Right renal cortex interstitium (tissue), 3 donors: Measurements from ENCODE around the gene ULK2. TPM values are rescaled to one million over a fixed set of nuclear protein-coding genes. Genes with fewer than 3 reads are reported as not detected.

Experiments
- DNase-seq, 3 donors: peaks; one replicate each; pipeline ENCODE4 v3.0.0-alpha.2; 2013; ENCODE audit warnings: low read depth in 3 of 3, low spot score in 2 of 3
- polyA plus RNA-seq, 3 donors: library from polyadenylated mRNA; unstranded; fragments of 120-200 nt; gene quantifications; one replicate each; pipeline ENCODE4 v1.2.1, GENCODE V29; 2013; ENCODE audit not compliant: insufficient read length in 3 of 3

The ULK2 gene
- polyA plus RNA-seq, 3 donors, result 29.7 to 34.1 (median 33.3) TPM

DNA sequence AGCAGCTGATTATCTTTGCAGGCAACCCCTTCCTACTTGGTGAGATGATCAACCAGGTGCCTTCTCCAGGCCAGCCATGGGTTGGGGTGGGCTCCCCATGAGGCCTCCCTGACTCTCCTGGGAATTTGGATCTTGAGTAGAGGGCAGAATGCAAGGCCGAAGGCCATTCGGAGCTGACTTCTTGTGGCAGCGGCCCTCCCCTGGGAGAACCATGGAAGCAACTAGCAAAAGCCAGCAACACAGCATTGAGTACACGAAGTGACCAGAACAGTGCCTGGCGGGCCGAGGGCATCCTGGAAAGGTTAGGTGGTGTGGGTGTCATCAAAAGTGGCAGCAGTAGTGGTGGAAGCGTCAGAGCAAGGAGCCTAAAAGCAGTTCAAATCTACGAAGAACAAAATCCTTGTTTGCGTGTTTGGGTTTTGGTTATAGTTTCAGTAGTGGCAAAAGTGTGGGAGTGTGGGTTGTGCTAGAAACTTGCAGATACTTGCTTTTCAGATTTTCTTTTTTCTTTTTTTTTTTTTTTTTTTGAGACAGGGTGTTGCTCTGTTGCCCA, 117.6 kb downstream of the ULK2 start:
- DNase-seq, result no peak

DNA sequence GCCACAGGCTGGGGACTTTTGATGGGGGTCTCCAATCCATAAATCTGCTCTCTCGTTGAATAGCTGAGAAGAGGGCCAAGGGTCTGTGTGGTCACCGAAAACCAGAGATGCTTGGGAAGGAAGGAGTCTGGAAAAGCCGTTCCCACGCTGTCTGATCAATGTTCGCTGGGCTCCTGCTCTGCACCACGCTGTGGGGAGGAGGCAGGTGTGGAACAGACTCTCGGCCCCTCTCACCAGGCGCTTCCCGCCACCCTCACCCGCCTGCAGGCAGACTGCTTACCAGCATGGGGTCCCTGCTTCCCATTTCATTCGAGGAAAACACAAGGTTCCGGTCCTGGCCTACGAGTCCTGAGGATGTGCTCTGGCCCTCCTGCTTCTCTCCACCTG, 118.9 kb downstream of the ULK2 start:
- no peak for DNase-seq

DNA sequence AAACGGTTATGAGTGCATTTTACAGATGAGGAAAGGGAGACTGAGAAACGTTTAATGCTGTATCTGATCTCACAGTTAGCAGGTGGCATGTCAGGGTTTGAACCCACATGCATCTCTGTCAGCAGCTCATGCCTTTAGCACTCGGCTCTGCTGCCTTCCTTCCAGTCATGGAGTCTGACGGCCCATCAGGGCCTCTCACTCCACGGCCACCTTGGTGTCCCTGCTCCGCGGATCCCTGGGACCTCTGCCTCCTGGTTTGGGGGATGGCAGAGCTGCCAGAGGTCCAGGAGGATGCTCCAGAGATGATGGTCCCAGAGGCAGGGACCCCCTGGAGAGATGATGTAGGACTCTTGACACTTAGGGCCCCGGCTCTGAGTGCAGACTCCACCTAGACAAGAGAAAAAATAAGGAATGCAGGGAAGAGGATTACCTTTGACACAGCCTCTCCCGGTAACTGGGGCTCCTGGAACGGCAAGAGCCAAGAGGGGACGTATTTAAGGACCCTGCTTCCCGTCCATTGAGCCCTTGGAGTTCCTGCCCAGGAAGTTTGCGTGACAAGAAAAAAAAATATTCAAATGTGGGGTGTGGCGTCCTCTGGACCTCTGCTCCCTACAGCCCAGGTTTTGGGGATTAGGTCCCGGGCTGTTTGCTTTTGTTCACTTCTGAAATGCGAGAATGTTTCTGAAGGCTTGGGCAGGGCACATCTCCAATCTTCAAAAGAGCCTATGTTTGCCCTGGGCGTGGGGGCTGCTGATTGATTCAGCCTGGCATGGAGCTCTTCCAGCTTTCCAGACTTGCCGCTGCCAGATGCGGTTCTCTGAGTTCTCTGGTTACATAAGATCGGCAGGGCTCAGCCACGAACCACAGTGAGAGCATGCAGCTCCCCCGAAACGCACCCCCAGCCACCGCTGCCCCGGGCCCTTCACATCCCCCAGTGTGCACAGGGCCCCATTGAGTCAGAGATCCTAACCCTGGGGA, 119.6 kb downstream of the ULK2 start, which contains the start of gene ALDH3A1:
Gene ALDH3A1, minus strand, starts transcription at position 470 of the 978 bp plus-strand sequence. CDS start 3,169 bp downstream, outside the sequence.
- no peak for DNase-seq

DNA sequence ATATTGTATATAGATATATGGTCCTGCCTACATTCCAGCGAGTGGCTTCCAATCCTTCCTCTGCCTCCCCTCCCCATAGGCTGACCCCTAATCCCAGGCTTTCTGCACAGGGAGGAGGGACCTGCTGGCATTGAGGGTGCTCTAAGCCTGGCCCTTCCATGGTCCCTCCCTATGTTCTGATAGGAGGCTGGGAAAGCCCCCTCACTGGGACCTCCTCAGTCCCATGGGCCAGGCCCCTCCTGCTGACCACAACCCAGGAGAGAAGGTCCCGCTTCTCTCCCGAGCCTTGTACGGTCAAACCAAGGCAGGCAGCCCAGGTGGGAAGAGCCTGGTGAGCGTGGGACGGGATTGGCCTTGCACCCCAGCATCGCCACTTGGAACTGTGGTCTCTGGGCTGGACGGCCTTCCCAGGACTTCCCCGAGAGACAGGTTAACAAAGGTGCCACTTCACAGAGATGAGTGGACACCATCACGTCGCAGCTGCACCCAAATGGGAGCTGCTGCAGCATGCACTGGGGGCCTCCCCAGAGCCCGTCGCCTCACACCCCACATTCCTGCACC, 120.5 kb downstream of the ULK2 start:
- DNase-seq, result no peak

DNA sequence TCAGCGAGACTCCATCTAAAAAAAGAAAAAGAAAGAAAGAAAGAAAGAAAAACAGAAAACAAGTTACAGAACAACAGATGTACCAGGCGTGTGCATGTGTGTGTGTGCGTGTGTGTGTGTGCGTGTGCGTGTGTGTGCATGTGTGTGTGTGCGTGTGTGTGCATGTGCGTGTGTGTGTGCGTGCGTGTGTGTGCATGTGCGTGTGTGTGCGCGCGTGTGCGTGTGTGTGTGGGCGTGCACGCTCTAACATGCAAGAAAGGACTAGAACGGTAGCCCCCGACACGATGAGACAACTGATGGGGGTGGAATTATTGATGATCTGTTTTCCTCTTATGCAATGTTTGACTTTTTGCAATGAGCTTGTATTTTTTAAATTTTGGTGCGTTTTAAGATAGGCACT, 121.2 kb downstream of the ULK2 start:
- no peak for DNase-seq

DNA sequence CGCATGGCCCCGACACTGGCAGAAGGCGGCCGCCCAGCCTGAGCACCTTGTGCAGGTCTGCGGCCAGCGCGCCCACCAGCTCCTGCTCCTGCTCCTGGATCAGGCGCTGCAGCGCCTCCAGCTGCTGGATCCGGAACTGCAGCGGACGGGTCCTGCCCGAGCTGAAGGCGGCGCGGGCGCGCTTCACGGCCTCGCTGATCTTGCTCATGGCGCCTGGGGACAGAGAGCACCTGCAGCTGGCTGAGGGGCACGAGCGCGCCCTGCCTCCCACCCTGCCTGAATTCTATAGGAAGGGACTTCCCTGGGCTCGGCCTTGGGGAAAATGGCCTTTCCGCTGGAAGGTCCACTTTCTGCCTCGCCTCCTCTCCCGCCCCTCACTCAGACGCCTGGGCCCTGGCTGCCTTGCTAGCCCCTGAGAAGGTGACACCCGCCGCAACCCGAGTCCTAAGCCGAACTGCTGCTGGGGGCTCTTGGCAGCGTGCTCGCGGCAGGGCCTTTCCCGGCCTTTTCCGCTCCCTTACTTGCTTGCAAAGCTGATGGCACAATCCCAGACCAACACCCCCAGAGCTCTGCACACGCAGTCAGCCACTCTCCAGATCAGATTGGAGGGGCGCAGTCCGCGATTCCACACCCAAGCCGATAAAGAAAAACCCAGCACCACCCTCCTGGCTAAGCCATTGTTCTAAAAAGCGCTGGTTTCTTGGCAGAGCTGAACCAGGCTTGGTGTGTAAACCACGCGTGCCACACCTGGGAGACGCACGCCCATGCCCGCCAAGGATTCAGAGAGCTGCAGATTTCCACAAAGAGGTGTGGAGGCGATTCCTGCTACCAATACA, 122.6 kb downstream of the ULK2 start:
- peak; percentile 77 to 84 (median 84) for DNase-seq

DNA sequence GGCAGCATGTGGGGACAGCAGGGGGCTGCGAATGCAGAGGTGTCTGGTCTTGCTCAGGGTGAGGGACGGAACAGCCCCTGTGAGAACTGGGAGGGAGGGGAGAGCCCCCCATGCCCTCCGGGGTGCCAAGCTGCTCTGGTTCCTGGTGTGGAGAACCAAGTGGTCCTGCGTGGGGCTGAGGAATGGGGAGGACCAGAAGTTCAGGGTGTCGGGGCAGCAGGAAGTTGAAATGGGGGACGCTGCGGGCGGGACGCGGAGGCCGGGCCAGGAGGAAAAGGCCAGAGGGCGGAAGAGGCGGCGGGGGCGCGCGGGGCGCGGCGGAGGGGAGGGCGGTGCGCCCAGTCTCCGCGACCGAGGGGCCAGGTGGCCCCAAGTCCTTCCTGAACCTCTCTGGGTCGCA, 123.2 kb downstream of the ULK2 start:
- no peak for DNase-seq

DNA sequence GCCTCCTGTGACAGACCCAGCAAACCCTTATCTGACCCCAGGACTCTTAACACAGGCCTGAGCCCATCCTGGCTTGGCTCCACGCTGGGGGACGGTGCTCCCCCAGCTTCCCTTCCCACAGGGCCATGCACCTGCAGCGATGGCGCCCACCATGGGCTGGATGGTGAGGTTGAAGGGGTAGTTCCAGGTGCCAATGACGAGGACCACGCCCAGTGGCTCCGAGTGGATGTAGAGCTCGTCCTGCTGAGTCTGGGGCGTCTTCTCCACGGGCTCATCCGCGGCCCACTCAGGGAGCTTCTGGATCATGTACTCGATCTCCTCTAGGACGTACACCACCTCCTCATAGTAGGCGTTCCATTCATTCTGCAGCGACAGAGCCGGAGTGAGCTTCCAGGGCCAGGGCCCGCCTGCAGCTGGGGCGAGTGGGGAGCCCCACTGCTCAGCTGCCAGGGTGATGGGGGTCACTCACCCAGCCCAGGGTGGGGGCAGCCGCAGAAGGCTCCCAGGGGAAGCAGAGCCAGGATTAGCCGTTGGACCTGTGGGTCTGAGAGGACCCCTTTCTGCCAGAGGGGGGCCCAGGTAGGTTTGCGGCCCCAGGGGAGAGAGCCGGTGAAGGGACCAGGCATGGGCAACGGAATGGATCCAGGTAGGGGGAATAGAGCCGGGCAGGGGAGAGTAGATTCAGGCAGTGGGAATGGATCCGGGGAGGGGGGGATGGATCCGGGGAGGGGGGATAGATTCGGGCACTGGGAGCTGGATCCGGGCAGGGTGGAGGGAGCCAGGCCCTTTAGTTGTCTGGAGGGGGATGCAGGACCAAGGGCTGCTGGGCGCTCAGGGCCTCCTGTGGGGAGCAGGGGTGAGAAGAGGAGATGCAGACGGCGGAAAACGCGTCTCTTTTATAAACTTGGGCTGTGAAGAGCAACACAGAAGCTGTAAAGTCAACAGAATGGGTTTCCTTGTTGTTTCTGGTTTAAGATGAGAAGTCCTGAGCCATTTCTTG, 124.3 kb downstream of the ULK2 start:
- no peak for DNase-seq

DNA sequence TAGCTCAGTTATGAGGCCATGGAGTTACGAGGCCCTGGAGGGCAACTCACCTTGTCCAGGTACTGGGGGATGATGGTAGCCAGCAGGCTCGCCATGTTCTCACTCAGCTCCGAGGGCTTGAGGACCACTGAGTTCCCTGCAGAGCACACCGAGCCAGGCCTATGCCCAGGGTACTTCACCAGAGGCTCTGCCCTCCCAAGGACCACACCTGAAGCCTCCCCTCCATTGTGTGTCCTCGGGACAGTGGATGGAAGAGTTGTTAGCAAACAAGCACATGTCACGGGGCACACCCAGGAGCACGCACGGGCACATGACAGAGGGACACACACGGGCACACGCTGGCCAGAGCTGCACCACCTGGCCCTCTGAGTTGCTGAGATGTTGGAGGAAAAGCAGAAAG, 125.2 kb downstream of the ULK2 start:
- no peak for DNase-seq

DNA sequence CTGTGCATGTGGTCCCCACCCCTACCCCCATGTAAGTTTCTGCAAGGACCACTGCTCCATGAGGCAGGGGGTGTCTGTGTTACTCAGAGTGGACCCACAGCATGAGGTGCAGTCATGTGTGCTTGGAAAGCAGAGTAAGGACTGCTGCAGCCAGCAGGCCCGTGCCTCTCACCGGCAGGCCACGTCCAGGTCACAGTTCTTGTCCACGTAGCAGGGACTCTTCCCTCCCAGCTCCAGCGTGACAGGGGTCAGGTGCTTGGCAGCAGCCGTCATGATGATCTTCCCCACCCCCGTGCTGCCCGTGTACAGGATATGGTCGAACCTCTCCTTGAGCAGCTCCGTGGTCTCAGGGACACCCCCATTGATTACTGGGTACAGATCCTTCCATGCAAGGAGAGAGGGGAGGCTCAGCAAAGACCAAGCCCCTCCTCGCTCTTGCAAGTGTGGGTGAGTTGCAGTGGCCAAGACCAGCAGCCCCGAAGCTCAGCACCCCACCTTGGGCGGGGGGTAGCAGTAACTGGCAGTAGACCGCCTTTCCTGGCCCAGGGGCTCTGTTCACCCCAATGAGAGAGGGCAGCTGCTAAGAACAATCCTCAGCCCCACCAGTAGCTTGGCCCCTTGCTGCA, 125.8 kb downstream of the ULK2 start:
- DNase-seq, result no peak

DNA sequence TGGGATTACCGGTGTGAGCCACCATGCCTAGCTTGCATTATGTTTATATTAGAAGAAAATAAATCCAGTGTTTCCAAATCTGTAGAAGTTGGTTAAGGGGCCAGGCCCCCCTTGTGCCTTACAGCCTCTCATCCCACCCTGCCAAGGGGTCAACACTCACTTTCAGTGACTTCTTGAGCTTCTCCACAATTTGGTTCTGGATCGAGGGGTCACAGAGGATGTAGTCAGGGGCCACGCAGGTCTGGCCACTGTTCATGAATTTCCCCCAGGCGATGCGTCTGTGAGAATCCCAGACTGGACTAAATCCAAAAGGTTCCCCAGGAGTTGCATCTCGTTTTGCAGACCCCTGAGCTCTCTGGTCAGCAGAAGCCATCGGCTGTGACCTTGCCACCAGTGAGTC, 126.8 kb downstream of the ULK2 start:
- DNase-seq, result no peak

DNA sequence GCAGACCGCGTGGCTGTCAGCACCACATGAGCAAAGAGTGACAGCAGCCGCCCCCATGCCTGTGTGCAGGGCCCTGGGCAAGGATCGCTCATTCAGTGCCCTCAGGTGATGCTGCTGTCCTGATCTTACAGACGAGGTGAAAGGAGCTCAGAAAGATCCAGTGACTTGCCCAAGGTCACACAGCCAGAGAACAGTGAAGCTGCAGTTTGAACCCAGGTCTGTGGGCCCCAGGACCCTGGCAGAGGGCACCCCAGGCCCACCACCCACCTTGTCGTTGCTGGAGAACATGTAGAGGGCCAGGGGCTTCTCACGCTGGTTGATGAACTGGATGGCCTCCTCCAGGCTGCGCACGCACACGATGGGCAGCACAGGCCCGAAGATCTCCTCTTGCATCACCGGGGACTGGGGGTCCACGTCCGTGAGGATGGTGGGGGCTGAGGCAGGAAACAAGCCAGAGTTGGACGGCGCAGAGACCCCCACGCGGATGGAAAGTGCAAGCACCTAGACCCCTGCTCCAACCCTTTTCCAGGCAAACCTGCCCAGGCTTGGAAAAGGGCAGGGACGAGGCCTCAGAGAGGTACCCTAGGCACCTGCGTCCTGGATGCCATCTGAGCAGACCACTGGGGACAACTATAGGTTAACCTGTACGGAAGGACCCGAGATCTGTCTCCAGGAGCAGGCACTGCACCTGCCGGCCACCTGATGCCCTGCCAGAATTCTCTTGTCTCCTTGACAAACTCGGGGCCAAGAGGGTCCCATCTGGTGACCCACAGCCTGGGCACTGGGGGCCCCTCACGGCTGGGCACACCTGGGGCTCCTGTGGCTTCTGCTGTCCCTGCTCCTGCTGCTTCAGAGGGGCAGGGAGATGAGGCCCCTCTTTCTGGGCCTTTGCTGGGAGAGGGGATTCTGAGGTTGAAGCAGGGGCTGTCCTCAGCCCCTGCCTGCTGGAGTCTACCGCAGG, 128.2 kb downstream of the ULK2 start:
- DNase-seq, result no peak

DNA sequence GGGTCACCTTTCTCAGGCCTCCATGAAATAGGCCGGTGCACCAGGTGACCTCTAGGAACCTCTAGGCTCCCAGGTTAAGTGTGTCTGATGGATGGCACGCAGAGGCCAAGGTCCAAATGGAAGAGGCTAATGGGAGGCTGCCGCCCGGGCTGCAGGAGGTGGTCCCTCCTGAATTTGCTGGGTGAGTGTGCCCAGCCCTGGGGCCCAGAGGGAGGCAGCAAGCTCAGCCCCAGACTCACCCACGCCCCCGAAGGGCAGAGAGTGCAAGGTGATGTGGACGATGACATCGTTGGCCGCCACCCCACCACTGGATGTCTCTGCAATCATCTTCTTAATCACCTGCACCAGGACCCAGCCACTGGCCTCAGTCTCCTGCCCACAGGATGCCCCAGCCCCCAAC, 129.0 kb downstream of the ULK2 start:
- DNase-seq, result no peak

DNA sequence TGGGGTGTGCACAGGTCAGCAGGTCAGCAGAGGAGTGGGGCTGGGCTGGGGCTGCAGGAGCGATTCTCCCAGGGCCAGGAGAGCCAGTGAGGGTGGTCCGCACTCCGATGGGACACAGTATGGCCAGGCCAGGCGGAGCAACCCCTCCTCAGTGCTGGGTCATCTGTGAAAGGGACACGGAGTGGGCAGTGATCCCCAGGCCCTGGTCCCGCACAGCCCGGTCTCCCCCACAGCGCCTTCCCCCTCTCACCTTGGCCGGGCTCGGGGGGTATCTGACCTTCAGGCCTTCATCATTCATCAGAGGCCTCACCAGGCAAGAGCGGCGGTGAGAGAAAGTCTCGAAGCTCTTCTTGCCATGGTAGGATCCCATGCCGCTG, 129.7 kb downstream of the ULK2 start:
- no peak for DNase-seq

DNA sequence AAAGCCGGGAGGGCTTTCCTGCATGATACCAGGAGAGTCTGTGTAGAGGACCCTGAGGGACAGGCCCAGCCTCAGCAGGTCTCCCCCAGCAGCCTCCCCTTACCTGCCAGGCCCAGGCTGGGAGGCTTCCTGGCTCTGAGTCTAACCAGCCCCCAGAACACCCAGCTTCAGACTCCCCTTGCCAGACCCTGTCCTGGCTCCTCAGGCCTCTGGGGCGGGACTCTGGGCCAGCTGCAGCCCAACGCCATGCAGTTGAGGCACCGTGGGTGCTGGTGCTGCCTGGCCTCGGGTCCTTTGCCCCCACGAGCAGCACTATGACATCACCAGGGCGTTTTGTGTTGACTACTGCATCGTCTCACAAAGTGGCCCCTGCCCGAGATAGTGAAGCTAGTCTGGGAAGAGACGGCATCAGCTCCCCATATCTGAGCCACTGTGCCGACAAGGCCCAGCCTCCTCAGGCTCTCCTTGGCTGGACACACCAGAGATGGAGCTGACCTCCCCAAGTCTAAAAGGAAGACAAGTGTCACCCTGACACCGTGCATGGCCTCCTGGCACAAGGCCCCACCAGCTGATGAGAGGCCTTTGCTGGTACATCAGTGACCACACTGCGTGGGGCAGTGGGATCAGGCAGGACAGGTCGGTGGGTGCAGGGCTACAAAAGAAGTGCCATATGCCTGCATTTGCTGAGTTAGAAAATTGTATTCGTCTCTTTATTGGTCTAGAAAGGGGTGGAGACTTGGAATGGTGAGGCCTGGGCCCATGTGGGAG, 130.2 kb downstream of the ULK2 start:
- no peak for DNase-seq

DNA sequence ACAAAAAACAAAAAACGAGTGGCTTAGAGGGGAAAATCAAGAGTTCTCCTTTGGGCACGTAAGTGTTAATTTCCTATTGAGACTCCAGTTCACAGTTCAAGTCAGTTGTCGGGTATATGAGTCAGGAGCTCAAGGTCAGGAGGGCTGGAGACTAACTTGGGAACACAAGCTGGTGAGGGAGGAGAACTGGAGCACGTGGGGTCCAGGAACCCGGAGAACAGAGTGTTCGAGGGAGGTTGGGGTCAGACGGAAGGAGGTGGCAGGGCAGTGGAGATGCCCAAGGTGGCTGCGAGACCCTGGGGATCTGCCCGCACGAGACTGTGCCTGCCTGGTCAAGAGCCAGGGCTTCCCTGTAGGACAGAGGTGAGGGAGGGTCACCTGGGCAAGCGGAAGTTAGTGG, 131.7 kb downstream of the ULK2 start:
- DNase-seq, result no peak

DNA sequence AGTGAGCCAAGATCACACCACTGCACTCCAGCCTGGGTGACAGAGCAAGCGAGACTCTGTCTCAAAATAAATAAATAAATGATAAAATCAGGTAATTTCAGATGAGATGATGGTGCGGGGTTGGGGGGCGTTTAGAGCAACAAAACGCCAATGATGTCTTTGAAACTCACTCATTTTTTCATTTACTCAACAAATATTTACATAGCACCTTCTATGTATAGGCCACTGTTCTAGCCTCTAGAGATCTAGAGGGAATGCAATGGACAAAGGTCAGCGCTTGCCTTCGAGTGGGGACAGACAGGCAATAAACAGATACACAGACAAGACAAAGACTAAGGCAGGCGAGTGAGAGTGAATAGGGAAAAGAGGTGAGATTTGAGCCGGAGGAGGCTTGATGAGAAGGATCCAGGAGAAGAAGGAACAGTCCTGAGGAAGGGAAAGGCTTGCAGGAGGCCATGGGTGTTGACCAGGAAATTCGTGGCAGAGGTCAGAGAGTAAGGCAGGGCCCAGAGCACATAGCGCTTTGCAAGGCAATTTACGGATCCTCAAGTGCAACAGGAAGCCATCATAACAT, 133.7 kb downstream of the ULK2 start:
- DNase-seq, result no peak
